RCC 7860 (cell line): Measurements from ENCODE around the gene PTPN14.
A peak's percentile ranks its signal among the peaks of the same experiment; 100 is the strongest.
"Not testable (repeated sequence)": the region's sequence is repeated elsewhere in the genome, so short reads cannot be mapped to it uniquely, and the experiment has no call there.

Experiments
- DNase-seq: peaks from one replicate; pipeline ENCODE4 v3.0.0-alpha.2; 2015; ENCODE audit warnings: low spot score
- FAIRE-seq: peaks from 2 replicates; lab custom pipeline; 2012; peaks lifted over from hg19 to GRCh38; lab: Jason Lieb, UNC

The PTPN14 gene

DNA sequence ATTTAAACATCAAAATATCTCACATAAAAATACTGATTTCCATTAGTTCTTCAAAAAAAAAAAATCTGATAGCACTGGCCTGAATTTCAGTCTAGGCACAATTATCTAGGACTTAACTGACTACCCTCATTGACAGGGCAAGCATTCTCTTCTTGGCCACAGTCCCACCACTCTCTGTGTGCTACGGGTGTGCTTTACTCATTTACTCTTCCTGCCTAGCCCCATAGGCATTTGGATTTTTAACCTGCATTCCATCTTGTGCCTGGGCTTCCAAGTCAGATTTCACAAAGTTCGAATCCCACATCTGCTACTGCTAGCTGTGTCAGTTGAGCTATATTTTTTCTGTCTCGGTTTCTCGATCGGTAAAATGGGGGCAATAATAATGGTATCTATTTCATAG, 38.0 kb downstream of the PTPN14 start:
- no peak for FAIRE-seq
- DNase-seq = no peak

GRCh38 chr1:214511639-214511998, 39.8 kb downstream of the PTPN14 start:
- DNase-seq = no peak
- no peak for FAIRE-seq

DNA sequence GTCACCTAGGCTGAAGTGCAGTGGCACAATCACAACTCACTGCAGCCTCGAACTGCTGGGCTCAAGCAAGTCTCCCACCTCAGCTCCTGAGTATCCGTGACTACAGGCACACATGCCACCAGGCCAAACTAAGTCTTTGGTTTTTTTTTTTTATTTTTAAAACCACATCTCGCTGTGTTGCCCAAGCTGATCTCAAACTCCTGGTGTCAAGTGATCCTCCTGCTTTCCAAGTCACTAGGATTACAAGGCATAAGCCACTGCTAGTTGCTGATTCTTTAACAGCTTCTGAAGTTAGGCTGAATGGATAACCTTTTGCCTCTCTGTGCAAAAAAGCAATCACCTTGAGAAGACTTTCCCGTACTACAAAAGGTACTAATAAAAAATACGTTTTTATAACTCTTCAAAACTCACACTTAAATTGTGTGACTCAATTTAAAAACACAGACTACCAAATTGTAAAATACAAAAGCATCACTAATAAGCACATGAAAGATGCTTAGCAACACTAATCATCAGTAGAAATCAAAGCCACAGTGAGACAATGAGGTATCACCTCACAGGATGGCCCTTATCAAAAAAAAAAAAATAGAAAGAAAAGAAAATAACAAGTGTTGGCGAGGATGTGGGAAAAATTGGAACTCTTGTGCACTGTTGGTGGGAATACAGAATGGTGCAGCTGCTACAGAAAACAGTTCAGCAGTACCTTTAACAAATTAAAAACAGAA, 40.3 kb downstream of the PTPN14 start:
- DNase-seq (no peak), FAIRE-seq (no peak)

- no peak for FAIRE-seq
- no peak for DNase-seq
These were observed 40.9 kb downstream of the PTPN14 start for GRCh38 chr1:214510477-214510876.

GRCh38 chr1:214509622-214510021, 41.8 kb downstream of the PTPN14 start:
- not testable (repeated sequence) for DNase-seq, FAIRE-seq

DNA sequence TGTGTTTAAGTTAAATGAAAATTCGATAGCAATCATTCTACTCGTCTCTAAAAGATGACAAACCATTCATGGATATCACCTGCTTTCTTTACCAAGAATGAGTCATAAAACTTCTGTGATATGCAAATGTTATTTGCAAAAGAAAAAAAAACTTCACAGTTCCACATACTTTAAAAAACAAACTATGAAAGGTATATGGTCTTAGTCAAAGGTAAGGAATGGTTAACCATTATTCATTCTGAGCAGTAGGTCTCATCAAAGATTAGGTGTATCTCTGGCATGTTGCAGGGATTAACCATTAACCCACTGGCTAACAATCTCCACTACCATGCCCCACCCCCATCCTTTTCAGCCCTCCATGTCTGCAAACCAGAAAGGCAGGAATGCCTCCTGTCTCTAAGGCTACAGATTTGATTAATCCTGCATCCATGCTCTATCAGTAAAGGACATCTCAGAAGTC, 44.4 kb downstream of the PTPN14 start:
- DNase-seq (peak; percentile 94), FAIRE-seq (peak; percentile 96)

GRCh38 chr1:214505134-214505533, 46.3 kb downstream of the PTPN14 start:
- FAIRE-seq = no peak
- DNase-seq = no peak

GRCh38 chr1:214504330-214504729, 47.1 kb downstream of the PTPN14 start:
- DNase-seq (no peak), FAIRE-seq (no peak)

DNA sequence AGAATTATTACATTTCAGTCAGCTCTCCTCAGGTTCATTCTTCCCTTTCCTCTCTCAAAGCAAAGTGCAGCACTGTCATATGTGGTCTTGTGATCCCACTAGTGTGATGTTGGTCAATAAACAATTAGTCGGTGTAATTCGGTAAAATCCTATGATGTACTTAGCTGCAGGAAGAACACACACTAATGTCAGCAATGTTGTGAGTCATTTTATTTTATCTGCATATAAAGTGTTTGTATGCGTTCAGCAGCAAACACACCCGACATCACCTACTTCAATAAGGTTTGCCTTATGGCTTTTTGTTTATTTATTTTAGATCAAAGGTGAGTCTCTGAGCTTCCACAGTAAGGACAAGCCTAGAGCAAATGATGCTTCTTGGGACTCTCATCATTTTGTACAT, 47.8 kb downstream of the PTPN14 start:
- DNase-seq = no peak
- no peak for FAIRE-seq

- FAIRE-seq (no peak), DNase-seq (no peak)
These were observed 50.9 kb downstream of the PTPN14 start for GRCh38 chr1:214500340-214501055.

GRCh38 chr1:214499732-214500131, 51.7 kb downstream of the PTPN14 start:
- no peak for DNase-seq
- FAIRE-seq = no peak

DNA sequence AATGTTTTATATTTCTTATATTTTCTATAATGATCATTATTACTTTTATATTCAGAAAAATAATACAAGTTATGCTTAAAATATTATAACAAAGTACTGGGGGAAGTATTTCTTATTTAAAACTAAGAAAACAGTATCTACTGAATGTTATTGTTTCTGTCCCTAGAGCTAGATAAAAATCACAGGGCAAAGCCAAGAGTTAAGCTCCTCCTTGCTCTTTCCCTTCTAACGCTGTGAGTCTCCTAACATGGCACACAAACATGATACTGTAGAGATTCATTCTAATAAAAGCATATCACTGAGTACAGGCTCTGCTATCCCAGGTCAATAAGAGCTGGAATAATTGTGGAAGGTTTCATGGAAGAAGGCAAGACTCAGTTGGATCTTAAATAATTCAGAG, 53.4 kb downstream of the PTPN14 start:
- FAIRE-seq (peak; percentile 68), DNase-seq (no peak)

GRCh38 chr1:214496126-214496525, 55.3 kb downstream of the PTPN14 start:
- DNase-seq = peak; percentile 15
- no peak for FAIRE-seq

DNA sequence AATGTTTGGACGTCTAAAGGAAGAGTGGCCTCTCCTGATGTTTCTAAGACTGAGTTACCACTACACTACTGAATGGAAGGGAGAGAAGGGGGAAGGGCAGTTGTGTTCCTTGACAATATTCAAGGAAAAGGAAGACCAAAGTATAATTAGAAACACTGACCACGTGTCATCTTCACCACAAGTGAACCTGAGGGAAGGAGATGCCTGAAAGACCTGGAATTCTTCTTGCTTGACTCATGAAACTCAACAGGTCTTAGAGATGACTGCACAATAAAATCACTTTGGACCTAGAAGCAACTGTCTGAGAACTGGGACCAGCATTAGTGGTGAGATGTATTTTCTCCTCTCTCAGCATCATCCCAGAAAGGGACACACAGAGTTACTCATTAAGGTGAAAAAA, 56.7 kb downstream of the PTPN14 start:
- DNase-seq (peak; percentile 96), FAIRE-seq (peak; percentile 97)

DNA sequence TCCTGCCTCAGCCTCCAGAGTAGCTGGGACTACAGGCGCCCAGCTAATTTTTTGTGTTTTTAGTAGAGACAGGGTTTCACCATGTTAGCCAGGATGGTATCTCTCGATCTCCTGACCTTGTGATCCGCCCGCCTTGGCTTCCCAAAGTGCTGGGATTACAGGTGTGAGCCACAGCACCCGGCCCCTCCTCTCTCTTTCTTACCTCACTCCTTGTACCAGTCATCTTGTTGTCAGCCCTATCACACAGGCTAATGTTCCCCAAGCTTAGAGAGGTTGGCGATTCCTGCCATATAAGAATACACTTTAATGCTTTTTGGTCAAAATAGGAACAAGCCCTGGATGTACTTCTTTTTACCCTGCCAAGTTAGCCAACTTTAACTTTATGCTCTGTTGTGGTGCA, 57.2 kb downstream of the PTPN14 start:
- FAIRE-seq, DNase-seq: not testable (repeated sequence)

DNA sequence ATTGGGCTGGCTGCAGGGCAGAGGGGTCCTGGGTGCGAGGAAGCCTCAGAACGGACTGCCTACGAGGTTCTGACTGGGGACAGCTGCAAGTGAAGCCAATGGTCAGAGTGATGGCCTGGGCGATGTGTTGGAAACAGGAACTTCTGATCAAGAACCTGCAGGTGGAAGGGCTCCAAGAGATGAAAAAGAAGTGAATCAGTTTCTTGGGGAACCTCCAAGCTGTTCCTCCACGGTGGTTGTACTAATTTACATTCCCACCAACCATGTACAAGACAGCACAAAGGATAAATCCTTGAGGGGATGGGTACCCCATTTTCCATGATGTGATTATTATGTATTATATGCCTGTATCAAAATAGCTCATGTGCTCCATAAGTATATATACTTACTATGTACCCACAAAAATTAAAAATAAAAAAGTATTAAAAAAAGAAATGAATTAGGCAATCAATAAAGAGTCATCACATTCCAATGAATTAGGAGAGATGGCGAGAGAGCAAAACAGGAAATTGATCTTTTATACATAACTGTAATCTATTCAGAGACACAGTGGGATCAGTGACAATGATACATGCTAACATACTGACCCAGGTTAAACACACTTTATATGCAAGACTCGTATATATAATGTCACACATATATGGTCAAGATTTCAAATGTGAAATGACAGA, 58.1 kb downstream of the PTPN14 start:
- FAIRE-seq (no peak), DNase-seq (no peak)

DNA sequence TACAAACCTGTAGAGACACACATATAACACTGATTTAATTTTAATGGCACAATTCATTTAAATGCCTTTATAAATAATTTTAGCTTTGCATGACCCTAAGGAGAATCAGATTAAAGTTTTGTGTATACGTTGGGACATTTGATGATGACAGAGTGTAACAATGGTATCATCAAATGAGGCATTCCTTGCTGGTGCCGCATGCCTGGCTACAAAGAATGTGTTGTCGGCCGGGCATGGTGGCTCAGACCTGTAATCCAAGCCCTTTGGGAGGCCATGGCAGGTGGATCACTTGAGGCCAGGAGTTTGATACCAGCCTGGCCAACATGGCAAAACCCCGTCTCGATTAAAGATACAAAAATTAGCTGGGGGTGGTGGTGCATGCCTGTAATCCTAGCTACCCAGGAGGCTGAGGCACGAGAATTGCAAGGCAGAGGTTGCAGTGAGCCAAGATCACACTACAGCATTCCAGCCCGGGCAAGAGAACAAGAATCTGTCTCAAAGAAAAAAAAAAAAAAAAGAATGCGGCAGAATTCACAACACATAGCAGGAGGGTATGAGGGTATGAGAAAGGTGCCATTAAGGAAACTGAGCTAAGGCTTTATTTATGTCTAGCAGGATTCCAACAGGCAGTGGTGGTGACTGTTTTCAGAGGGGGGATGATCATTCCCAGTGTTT, 58.9 kb downstream of the PTPN14 start:
- FAIRE-seq = no peak

GRCh38 chr1:214491468-214492146, 59.8 kb downstream of the PTPN14 start:
- no peak for FAIRE-seq

More for the DNA sequence above, 58.9 kb downstream of the PTPN14 start:
- peak; percentile 33 for DNase-seq

GRCh38 chr1:214485151-214485550, 66.3 kb downstream of the PTPN14 start:
- no peak for DNase-seq
- no peak for FAIRE-seq

More at GRCh38 chr1:214491468-214492146, 59.8 kb downstream of the PTPN14 start:
- DNase-seq = no peak

- not testable (repeated sequence) for FAIRE-seq, DNase-seq
These were observed 68.2 kb downstream of the PTPN14 start for GRCh38 chr1:214483180-214483579.
